ENCODE data around the gene RET.

RET gene

DNA sequence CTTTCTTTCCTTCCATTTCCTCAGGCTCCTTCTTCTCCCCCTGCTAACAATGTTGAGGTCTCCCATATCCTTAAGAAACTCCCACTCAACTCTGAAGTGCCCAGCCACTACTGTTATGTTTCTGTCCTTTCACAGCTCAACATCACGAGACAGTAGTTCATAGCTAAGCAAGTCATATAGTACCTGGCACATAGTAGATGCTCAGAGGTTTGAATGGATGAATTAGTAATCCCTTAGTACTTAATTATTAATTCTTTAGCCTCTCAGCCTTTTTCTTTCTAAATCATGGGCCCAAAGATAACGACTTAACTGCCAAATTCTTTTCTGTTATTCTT, 84.0 kb downstream of the RET start:
- no peak for DNase-seq (ENCODE audit: low read depth in 1 of 2, low spot score in 1 of 2)

DNA sequence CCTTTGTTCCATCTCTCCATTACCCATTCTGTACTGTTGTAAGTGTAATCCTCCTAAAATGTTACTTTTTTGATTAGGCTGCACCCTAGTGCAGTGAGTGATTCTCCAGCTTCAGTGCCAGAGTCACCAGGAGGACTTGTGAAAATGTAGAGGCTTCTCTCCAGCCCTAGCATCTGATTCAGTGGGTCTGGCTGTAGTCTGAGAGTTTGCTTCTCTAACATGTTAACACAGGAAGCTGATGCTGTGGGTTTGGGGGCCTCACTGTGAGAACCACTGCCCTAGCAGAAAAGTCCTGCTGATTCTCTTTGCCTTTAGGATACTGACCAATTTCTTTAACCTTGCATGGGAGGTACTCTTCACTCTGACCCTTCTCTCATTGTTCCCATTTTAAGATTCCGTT, 85.7 kb downstream of the RET start:
- DNase-seq (ENCODE audit: low read depth in 1 of 2, low spot score in 1 of 2), result no peak

DNA sequence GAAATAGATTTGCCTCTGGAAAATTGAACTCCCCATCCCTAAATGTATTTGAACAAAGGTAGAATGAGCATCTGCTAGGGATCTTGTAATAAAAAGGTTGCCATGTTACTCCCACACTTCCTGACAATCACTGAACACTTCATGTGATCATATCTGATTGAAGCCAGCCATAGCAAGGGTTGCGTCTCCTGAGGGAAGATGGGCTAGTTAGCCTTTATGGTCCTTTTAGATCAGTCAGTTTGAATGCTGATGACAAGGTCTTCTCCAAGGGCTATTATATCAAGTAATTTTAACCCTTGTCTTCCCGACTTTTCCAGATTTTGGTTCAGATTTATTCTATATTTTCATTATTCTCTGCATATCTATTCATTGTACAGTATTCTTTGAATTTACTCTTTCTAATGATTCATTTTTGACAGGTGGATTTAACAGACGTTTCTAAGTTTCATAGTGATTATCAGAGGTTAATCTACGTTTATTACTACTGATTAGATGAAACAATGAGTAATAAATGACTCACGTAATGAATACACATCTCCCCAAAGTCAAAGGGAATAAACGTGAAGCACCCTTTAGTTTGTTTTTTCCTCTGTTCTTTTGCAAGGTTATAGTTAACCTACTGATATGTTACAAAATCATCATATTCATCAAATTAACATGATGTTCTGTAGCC, 89.5 kb downstream of the RET start:
- DNase-seq (ENCODE audit: low read depth in 1 of 2, low spot score in 1 of 2), result no peak

DNA sequence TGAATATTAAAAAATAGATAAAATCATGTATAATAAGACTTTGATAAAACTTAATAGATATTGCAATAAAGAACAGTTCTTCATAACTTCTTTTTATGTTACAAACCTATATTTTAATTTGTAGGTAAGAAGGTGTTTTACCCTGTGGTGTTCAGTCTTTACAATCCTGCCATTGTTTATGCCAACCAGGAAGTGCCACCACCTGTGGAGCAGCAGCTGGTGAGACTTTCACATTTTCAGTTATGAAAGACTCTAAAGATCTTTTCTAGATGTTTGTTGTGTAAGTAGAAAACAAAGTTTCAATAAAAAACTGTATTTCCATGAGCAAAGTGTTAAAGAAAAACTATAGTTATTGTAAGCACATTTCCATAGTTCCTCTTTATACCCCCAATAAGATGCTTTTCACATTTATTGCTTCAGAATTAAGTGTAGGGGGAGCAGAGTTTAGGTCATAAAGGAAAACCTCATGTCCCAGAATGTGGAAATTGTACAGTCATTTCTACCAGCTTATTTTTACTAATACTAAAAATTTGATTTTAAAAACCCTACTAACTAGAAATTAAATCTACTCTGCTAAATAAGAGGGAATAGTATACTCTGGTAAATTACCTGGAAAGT, 90.1 kb downstream of the RET start:
- no peak for DNase-seq (ENCODE audit: low read depth in 1 of 2, low spot score in 1 of 2)

DNA sequence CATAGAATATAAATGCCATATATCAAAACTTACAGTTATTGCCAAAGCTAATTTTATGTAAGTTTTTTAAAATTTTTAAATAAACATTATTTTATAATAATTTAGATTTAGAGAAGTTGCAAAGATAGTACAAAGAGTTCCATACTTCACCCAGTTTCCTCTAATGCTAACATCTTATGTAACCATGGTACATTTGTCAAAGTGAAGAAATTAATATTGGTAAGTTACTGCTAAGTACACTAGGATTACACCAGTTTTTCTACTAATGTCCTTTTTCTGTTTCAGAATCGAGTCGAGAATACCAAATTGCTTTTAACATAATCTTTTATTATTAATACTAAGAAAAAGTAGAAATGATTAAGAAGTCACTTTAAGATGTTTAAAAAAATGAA, 90.6 kb downstream of the RET start:
- no peak for DNase-seq (ENCODE audit: low read depth in 1 of 2, low spot score in 1 of 2)

DNA sequence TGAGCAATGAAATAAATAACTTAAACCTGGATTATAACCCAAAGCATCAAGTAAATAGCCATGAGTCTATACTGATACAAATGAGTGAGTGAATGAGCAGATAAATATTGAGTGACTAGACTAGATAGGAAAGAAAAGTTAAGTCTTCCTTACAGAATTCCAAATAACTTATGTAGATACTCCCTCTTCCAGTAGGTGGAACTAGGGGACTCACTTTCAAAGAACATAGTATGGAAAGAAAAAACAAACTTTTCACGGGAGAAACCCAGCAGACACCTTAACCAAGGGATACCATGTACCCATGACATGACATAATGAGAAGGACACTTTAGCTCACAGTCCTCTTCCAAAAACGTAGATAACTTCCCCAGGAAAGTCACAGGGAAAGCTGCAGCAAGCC, 93.6 kb downstream of the RET start:
- no peak for DNase-seq (ENCODE audit: low read depth in 1 of 2, low spot score in 1 of 2)

DNA sequence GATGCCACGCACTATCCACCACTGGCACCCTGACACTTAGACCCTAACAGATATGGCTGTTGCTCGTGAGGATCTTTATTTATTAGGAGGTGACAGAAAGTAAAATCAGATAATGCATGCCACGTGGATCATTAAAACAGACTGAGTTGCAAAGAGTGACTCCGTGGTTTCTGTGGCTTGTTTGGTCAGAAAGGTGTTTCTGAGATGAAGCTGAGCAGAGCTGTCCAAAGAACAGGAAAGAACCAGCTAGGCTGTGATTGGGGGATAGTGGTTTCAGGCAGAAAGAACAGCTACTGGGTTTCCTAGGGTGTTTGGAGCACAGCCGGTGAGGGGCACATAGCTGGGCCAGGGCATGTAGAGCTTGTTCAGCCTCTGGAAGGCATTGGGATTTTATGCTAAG, 95.8 kb downstream of the RET start:
- no peak for DNase-seq (ENCODE audit: low read depth in 1 of 2, low spot score in 1 of 2)

DNA sequence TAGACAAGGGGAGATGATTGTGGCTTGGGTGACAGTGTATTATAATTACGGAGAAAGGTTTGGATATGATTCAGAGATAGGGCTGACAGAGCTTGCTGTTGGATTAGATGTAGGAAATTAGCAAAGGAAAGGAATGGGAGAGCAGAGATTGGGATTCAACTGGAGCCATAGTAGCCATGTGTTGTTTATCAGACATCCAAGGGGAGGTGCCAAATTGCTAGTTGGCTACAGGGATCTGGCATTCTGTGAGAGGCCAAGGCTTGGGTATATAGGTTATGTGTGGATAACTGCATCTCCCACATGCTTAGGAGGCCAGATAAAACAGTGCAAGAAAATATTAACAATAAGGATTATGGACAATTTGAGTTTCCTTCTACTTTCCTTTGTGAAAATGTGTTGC, 96.3 kb downstream of the RET start:
- DNase-seq (ENCODE audit: low read depth in 1 of 2, low spot score in 1 of 2), result no peak

DNA sequence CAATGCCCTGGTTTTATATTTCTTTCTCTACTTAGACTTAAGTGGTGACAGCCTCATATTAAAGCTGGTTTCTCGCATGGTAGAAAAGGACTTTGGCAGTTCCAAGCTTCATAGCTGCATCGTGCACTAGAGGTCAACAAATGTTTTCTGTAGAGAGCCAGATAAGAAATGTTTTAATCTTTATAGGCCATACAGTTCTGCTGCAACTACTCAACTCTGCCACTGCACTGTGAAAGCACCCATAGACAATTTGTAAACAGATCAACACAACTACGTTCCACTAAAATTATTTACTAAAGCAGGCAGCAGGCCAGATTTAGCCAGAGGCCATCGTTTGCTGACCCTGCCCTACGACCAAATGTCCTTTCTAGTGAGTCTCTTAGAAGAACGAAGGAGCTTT, 98.1 kb downstream of the RET start:
- no peak for DNase-seq (ENCODE audit: low read depth in 1 of 2, low spot score in 1 of 2)

DNA sequence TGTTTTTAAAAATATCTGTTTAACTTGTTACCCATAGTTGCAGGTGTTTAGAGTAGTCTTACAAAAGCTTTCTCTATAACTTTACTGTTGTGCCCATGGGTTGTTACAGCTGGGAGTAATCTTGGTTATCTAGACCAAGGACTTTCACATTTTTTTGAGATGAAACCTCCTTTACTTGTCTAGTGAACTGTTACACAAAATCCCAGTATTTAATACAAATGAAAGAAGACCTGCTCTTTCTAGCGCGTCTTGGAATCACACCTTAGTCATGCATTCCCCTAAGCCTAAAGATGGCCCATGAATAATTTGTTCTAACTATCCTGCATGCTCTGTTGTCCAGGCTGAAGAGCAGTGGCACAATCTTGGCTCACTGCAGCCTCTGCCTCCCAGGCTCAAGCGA, 99.4 kb downstream of the RET start:
- no peak for DNase-seq (ENCODE audit: low read depth in 1 of 2, low spot score in 1 of 2)

DNA sequence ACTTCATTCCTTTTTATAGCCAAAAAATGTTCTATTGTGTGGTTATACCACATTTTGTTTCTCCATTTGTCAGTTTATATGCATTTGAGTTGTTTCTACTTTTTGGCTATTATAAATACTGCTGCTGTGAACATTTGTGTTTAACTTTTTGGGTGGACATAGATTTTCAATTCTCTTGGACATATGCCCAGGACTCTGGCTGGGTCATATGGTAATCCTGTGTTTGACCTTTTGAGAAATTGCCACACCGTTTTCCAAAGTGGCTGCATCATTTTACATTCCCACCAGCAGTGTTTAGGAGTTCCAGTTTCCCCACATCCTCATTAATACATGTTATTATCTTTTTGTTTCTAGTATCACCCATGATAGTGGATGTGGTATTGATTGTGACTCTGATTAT, 100.7 kb downstream of the RET start:
- DNase-seq (ENCODE audit: low read depth in 1 of 2, low spot score in 1 of 2), result no peak

All from activated T-helper 1 cell treated with anti-CD3 and anti-CD28 coated beads, Interleukin-2, amount 50 U/mL, for 16 hours (primary cell).